ENCODE data around the gene MANEAL. TPM values are rescaled to one million over a fixed set of nuclear protein-coding genes. Genes with fewer than 3 reads are reported as not detected.

Gene MANEAL
- total and polyA plus RNA-seq, 2 of the 4 experiments (the other 2 are of a cell fraction), result 0.54 to 0.55 TPM

- dilution Hi-C loops (cut with HindIII; ENCODE audit: low sequenced_read_pairs, unreplicated experiment) (no loop called here), intact Hi-C loops (cut with micrococcal nuclease) (no loop called here), in situ Hi-C loops (cut with MboI; ENCODE audit: low sequenced_read_pairs) (no loop called here)
- no peak overlapping the region for H3K23ac ChIP-seq (ENCODE audit: low read depth, low read length)
- H2BK20ac ChIP-seq (ENCODE audit: low read depth, low read length), result no peak overlapping the region
- DNase-seq (no peak), ATAC-seq (ENCODE audit: low read depth) (no peak)
- no peak overlapping the region for H3K27ac ChIP-seq (ENCODE audit: insufficient read depth, low read length)
- H3K36me3 ChIP-seq (ENCODE audit: control insufficient read depth, insufficient read depth, low read length), result no peaks in the 10 kb centered on the region
- H3K4me2 ChIP-seq (ENCODE audit: low read depth, low read length), result no peak overlapping the region
- H4K20me1 ChIP-seq (ENCODE audit: insufficient read depth, low read length), result no peaks in the 10 kb centered on the region
- no peak for TF ChIP-seq RFX5 (IDR thresholded peaks at IDR 0.05; ENCODE audit: low read depth, low read length)
- no peak for TF ChIP-seq POLR2A (IDR thresholded peaks at IDR 0.05; ENCODE audit: low read depth, low read length)
- no peak for TF ChIP-seq MAFK (IDR thresholded peaks at IDR 0.05; ENCODE audit: low read depth, low read length)
- TF ChIP-seq RCOR1 (IDR thresholded peaks at IDR 0.05; ENCODE audit: insufficient replicate concordance, low read length), result no peak
- TF ChIP-seq, protein P1, sequence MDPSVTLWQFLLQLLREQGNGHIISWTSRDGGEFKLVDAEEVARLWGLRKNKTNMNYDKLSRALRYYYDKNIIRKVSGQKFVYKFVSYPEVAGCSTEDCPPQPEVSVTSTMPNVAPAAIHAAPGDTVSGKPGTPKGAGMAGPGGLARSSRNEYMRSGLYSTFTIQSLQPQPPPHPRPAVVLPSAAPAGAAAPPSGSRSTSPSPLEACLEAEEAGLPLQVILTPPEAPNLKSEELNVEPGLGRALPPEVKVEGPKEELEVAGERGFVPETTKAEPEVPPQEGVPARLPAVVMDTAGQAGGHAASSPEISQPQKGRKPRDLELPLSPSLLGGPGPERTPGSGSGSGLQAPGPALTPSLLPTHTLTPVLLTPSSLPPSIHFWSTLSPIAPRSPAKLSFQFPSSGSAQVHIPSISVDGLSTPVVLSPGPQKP (IDR thresholded peaks at IDR 0.05; ENCODE audit: borderline replicate concordance, low read depth, low read length), result no peak
- no peak for TF ChIP-seq NFE2L2 (IDR thresholded peaks at IDR 0.05; ENCODE audit: low read depth, low read length)
- no peak for TF ChIP-seq BHLHE40 (IDR thresholded peaks at IDR 0.05; ENCODE audit: low read depth, low read length)
- TF ChIP-seq, protein P2, sequence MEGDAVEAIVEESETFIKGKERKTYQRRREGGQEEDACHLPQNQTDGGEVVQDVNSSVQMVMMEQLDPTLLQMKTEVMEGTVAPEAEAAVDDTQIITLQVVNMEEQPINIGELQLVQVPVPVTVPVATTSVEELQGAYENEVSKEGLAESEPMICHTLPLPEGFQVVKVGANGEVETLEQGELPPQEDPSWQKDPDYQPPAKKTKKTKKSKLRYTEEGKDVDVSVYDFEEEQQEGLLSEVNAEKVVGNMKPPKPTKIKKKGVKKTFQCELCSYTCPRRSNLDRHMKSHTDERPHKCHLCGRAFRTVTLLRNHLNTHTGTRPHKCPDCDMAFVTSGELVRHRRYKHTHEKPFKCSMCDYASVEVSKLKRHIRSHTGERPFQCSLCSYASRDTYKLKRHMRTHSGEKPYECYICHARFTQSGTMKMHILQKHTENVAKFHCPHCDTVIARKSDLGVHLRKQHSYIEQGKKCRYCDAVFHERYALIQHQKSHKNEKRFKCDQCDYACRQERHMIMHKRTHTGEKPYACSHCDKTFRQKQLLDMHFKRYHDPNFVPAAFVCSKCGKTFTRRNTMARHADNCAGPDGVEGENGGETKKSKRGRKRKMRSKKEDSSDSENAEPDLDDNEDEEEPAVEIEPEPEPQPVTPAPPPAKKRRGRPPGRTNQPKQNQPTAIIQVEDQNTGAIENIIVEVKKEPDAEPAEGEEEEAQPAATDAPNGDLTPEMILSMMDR (conservative IDR thresholded peaks at IDR 0.05; ENCODE audit: low read depth, low read length), result no peak
- TF ChIP-seq CEBPB (IDR thresholded peaks at IDR 0.05; ENCODE audit: low read depth, low read length), result no peak
- no peak for TF ChIP-seq FOS (IDR thresholded peaks at IDR 0.05; ENCODE audit: low read depth, low read length)
- TF ChIP-seq, protein P3, sequence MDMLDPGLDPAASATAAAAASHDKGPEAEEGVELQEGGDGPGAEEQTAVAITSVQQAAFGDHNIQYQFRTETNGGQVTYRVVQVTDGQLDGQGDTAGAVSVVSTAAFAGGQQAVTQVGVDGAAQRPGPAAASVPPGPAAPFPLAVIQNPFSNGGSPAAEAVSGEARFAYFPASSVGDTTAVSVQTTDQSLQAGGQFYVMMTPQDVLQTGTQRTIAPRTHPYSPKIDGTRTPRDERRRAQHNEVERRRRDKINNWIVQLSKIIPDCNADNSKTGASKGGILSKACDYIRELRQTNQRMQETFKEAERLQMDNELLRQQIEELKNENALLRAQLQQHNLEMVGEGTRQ (IDR thresholded peaks at IDR 0.05; ENCODE audit: low read depth, low read length), result no peak
- no peak for TF ChIP-seq MAZ (IDR thresholded peaks at IDR 0.05; ENCODE audit: borderline replicate concordance, low read depth, low read length)
- TF ChIP-seq MXI1 (IDR thresholded peaks at IDR 0.05; ENCODE audit: borderline replicate concordance, low read depth, low read length), result no peak
- TF ChIP-seq SMC3 (IDR thresholded peaks at IDR 0.05; ENCODE audit: low read depth, low read length), result no peak
- no peaks in the 10 kb centered on the region for H3K79me1 ChIP-seq (ENCODE audit: low read depth in 1 of 2, low read length in 2 of 2)
- H3K4me1 ChIP-seq (ENCODE audit: control insufficient read depth, insufficient read depth, low read length), result no peaks in the 10 kb centered on the region
- no peaks in the 10 kb centered on the region for H3K9me1 ChIP-seq (ENCODE audit: insufficient read depth, low read length)
- H4K91ac ChIP-seq (ENCODE audit: insufficient read depth, low read depth, low read length), result no peak overlapping the region
- H3K56ac ChIP-seq (ENCODE audit: extremely low read depth, insufficient read depth, low read length), result no peak overlapping the region
- no TSS peak for BruUV-seq (replicated peaks)
- peaks cover 32% of the 10 kb centered on the region for H3K27me3 ChIP-seq (ENCODE audit: control insufficient read depth, insufficient read depth, low read length)
- no CpG with 5 or more reads among the region's 1 CpG for WGBS, 2 experiments (ENCODE audit: extremely low coverage in 2 of 2, insufficient read length in 1 of 2)
- H3K14ac ChIP-seq (replicated peaks; ENCODE audit: low read depth, low read length), result no peak overlapping the region
- no peak overlapping the region for H4K8ac ChIP-seq (ENCODE audit: low read depth in 2 of 2, low read length in 2 of 2)
- H2AFZ ChIP-seq (replicated peaks; ENCODE audit: low read length, poor library complexity), result no peak overlapping the region
- H3K9me3 ChIP-seq (ENCODE audit: control insufficient read depth, insufficient read depth, low read length), result no peaks in the 10 kb centered on the region
- H2BK120ac ChIP-seq (ENCODE audit: low read depth, low read length), result no peak overlapping the region
- H3K4me3 ChIP-seq (ENCODE audit: insufficient read depth, low read depth, low read length), result no peak overlapping the region
- H3K18ac ChIP-seq (ENCODE audit: low read depth, low read length), result no peak overlapping the region
- H3K9ac ChIP-seq (ENCODE audit: low read depth, low read length), result no peak overlapping the region
- no peak overlapping the region for H3K4ac ChIP-seq (ENCODE audit: low read depth, low read length)
- ChIA-PET POLR2A (ENCODE audit: unreplicated experiment) (no interaction called here), CTCF (no interaction called here)
- no peak overlapping the region for H2BK15ac ChIP-seq (ENCODE audit: low read depth, low read length)
- no peak overlapping the region for H2AK9ac ChIP-seq (replicated peaks; ENCODE audit: low read depth, low read length, poor library complexity)
- H4K5ac ChIP-seq (ENCODE audit: low read depth, low read length), result no peak overlapping the region
- no peak overlapping the region for H2BK5ac ChIP-seq (ENCODE audit: low read depth, low read length, poor library complexity, severe bottlenecking)
- H2AK5ac ChIP-seq (ENCODE audit: low read depth, low read length), result no peak overlapping the region
These were observed 38.4 kb upstream of the MANEAL start for GRCh38 chr1:37755290-37755689.
